Amniotic epithelial cell (primary cell): ENCODE data around the gene HPS3.
"Not testable (repeated sequence)": the region's sequence is repeated elsewhere in the genome, so short reads cannot be mapped to it uniquely, and the experiment has no call there.

Experiments
- DNase-seq: peaks from one replicate; pipeline ENCODE4 v3.0.0-alpha.2; 2010; ENCODE audit warnings: low read depth

HPS3 gene

DNA sequence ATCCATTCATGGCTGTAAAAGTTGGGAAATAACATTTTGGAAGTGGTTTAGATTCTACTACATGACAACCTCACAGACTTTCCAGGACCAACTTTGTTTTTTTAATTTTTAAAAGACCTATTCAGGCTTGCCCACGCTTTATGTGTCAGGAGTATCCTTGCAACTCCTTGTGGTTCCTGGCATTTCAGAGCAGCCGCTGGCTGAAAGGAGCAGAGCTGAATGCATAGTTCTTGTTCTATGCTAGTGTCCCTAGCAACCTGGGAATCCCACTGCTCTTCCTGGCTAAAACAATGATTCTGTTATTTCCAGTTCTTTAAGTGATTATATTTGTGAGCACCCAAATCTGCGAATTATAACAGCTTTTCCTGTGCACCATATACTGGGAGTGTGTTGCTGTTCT is 57.3 kb downstream of the HPS3 start:
- no peak for DNase-seq

DNA sequence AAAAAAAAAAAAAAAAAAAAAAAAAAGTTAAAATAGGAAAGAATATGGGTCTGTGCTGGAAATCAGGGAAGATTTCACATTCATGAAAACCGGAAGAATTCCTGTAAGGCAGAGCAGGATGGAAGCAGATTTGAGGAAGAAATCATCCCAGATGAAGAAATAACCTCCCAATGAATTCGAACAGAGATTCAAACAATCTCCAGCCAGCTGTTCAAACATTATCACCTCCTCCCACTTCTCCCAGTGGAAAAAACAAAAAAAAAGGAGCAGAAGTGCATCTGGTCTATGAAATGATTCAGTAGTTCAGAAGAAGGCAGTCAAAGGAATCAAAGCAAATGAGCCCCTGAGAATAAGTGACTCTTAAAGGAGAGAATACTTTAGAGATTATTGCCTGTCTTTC is 59.1 kb downstream of the HPS3 start:
- no peak for DNase-seq

GRCh38 chr3:149195221-149195620 is 65.8 kb downstream of the HPS3 start:
- no peak for DNase-seq

DNA sequence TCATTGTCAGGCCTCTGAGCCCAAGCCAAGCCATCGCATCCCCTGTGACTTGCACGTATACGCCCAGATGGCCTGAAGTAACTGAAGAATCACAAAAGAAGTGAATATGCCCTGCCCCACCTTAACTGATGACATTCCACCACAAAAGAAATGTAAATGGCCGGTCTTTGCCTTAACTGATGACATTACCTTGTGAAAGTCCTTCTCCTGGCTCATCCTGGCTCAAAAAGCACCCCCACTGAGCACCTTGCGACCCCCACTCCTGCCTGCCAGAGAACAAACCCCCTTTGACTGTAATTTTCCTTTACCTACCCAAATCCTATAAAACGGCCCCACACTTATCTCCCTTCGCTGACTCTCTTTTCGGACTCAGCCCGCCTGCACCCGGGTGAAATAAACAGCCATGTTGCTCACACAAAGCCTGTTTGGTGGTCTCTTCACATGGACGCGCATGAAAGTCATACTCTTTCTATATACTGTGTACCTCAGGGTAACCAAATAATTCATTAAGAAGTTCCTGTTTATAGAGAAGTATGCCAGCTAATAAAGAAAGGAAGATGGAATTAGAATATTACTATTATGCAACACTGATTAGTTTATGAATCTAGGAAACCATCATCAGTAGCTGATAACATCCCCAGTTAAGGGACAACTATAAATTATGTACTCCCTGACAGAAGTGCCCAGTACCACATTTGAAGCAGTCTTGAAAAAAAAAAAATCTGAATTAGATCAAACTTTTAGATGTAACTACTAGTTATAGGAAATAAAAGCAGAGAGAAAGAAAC is 67.6 kb downstream of the HPS3 start:
- not testable (repeated sequence) for DNase-seq

- no peak for DNase-seq
Measured at GRCh38 chr3:149197669-149198068, 68.2 kb downstream of the HPS3 start.

DNA sequence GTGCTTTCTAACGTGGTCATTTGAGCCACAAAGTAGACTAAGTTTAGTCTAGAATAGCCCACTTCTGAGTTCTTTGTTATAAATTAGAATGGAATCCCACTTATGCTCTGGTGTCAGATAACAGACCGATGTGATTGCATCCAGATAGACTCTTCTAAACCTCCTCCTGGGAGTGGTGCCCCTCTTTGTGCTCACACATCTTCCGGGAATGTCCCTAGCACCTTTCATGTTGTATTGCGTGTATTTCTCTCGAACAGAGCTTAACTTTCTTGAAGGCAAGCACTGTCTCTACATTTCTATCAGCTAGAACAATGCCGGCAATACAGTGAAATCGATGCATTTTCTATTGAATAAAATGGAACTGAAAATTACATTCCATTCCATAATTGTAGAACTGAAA is 69.2 kb downstream of the HPS3 start:
- DNase-seq: peak; percentile 48

- DNase-seq: peak; percentile 39
Measured at GRCh38 chr3:149199474-149199873, 70.0 kb downstream of the HPS3 start.

DNA sequence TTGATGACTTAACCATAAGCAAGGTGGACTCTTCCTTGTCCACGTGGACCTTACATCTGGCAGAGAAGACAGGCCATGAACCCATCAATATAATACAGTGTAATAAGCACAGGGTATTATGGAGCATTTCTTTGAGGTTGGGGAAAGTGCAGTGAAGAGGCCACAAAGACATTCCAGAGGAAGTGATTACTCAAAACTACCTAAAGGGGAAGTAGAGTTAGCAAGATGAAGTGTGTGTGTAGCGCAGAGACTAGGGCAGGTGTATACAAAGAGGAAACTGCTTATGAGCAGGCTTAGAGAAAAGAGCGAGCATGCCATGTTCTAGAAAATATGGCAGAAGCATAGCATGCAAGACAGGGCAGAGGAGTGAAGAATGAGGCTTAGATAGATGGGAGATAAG is 74.3 kb downstream of the HPS3 start:
- DNase-seq: no peak

DNA sequence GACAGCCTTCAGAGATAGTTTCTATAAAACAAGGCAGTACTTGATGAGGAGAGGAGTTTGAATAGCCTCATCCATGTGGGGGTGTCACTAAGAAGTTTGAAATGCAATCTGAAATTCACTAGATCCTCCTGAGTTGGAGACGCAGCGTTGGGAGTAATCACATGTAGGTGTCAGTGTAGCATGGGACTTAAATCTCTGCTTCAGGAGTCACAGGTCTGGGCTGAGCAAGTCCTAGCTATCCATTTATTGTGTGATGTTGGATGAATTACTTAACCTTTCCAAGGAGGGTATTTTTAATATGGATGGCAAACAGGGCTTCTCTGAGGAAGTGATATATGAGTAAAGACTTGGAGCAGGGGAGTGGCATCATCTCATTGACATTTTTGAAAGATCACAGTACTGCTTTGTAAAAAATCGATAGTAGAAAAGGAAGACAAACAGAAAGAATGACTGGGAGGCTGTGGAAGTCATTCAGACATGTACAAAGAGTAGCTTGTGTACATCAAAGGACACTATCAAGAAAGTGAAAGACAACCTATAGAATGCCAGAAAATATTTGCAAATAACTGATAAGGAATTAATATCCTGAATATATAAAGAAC is 75.1 kb downstream of the HPS3 start:
- DNase-seq: no peak

DNA sequence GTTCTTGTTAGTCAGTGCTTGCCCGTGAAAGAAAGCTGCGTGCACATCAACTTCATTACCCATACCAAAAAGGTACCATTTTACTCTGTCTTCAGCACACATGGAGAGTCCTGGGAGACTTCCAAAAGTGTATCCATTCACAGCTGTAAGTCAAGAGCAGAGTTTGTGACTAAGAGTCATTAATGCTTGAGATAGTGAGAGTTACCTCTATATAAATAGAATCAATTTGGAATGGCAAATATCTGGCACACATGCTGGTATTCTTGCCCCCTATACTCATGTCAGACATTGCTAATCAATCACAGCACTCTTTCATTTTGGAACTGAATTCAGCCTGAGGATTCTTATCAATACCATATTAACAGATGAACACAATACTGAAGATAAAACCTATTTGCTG is 78.0 kb downstream of the HPS3 start:
- DNase-seq: no peak

GRCh38 chr3:149209431-149209830 is 80.0 kb downstream of the HPS3 start:
- DNase-seq: no peak

DNA sequence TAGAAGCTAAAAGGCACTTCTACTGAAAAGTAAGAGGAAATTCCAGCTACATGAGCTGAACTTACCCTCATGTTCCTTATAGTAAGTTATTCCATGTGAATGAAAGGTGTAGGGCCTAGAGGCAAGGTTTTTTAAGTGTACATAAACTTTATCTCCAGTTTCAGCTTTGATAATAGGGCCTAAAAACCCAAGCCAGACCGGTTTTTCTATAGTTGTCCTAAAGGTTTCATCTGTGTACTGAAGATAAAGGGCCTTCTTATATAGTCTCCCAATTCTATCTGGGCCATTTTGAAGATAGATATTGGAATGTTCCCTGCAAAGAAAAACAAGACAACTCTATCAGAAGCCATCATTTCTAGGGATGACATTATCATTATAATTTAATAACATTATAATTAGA is 82.9 kb downstream of the HPS3 start:
- DNase-seq: no peak

DNA sequence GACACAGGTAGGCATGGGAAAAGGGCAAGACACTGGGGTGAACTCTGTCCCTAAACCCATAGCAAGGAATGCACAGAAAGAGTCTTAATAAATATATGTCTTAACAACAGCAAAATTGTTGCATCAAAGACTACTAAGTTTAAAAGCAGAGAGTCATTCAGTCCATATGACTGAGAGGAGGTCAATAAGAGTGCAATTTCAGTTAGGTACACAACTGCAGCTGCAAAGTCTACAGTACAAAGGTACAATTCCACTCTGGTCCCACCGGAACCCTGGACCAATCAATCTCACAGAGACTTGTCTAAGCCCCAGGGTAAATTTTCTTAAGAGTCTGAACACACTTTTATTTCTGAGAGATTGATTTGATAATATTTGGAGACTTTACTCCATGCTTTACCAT is 85.3 kb downstream of the HPS3 start:
- no peak for DNase-seq

DNA sequence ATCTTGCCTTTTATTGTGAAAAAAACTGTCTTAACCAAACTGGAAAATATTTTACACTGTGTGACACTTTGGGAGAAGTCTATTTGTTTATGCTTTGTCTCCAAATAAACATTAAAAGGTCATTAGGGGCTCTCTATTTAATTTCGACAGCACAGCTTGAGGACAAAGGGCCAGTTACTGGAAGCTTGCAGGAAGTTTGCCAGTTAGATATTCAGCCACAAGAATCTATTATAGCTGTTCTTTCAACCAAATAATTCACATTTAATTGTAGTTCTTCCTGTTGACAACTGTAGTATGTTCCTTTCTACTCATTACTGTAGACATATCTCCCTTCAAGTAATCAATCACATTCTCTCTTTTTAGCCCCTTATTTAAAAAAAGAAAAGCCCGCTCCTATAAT is 86.1 kb downstream of the HPS3 start:
- DNase-seq: no peak

DNA sequence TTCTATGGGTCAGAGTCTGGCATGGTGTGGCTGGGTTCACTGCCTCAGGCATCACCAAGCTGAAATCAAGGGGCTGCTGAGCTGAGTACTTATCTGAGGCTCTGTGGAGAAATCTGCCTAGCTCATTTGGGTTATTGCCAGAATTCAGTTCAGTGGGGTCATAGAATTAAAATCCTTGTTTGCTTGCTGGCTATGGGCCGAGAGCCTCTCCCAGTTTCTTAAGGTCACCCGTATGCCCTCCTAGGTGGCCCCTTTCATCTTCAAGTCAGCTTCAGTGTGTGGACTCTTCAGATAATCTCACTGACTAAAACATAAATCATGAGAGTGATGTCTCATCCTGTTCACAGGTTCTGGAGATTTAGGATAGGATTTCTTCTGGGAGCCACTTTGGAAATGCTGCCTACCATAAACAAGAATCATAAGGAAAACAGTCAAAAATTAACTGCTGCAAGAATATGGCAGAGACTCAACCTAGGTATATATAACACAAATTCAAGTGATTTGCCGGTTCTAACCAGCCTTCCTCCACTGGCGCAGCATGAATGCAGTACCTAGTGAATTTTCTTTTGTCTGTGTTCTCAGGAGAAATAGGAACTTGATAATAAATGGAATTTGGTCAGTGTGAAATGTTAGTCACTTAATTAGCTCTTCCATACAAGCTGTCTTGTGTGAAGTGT is 86.9 kb downstream of the HPS3 start:
- peak; percentile 48 for DNase-seq

GRCh38 chr3:149217347-149217746 is 87.9 kb downstream of the HPS3 start:
- DNase-seq: no peak

DNA sequence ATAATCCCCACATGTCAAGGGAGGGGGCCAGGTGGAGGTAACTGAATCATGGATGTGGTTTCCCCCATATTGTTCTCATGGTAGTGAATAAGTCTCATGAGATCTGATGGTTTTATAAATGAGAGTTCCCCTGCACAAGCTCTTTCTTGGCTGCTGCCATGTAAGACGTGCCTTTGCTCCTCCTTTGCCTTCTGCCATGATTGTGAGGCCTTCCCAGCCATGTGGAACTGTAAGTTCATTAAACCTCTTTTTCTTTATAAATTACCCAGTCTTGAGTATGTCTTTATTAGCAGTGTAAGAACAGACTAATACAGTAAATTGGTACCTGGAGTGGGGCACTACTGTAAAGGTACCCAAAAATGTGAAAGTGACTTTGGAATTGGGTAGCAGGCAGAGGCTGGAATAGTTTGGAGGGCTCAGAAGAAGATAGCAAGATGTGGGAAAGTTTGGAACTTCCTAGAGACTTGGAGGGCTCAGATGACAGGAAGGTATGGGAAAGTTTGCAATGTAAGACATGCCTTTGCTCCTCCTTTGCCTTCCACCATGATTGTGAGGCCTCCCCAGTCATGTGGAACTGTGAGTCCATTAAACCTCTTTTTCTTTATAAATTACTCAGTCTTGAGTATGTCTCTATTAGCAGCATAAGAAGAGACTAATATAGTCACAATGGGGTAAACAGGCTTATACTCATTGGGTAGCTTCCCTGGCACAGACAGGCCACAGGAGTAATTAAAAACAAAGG is 90.1 kb downstream of the HPS3 start:
- DNase-seq: not testable (repeated sequence)

DNA sequence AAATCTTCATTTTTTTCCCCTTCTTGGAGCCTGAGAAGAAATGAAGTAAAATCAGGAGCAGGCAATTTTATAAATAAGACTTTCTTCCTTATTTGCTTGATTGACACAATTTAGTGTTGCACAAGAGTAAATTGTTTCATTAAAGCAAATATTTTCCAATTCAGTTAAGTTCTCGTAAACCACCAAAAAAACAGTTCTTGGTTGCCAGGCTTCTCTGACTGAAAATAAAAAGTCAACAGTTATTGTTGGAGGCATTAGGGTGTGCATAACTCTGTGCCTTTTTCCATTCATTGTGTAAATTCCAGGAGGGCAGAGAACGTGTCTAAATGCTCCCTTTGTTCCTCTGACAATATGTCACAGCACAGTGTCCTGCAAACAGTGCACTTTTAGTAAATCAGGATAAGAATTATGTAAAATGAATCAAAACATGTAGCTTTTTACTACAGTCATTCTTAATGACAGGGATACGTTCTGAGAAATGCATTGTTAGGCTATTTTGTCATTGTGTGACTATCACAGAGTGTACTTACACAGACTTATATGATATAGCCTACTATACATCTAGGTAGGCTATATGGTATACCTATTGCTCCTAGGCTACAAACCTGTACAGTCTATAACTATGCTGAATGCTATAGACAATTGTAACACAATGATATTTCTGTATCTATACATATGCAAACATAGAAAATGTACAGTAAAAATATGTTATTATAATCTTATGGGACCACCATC is 92.5 kb downstream of the HPS3 start, which contains the start of gene CP:
Gene CP (minus strand): TSS at position 47 of the 735 bp plus-strand sequence. CDS start 37 bp downstream, at position 10.
- DNase-seq: no peak
